HepG2 (cell line): ENCODE measurements around the gene PPP3R1. TPM values are rescaled to one million over a fixed set of nuclear protein-coding genes. Genes with fewer than 3 reads are reported as not detected.

Experiments used
- ATAC-seq: fragments of 200-7000 bp; cut with Tn5 transposase; 3 replicates; pipeline ENCODE4 v1.9.1; 2020; ENCODE audit warnings: mild to moderate bottlenecking, moderate library complexity
- BruUV-seq: library from RNA; stranded (reverse); fragments of 400-500 nt; replicated peaks from 2 replicates; lab custom pipeline; 2021; lab: Mats Ljungman, UMichigan
- CTCF ChIA-PET: fragments of 300-600 bp; formaldehyde crosslinking; extraction: SDS; loops from one replicate; lab custom pipeline; 2021; ENCODE audit warnings: low total read pairs, inconsistent platforms, low intra/inter-chr PET ratio; lab: Yijun Ruan, JAX
- POLR2A ChIA-PET: fragments of 350-600 bp; sonication (Branson Sonifier 250); formaldehyde crosslinking; loops from one replicate; lab custom pipeline; 2020; ENCODE audit warnings: antibody characterized with exemption, inconsistent platforms; lab: Yijun Ruan, JAX
- DNase-seq: peaks from one replicate; pipeline ENCODE4 v3.0.0-alpha.2; 2015; ENCODE audit warnings: low spot score
- FAIRE-seq: peaks from 3 replicates; lab custom pipeline; 2011; peaks lifted over from hg19 to GRCh38; lab: Jason Lieb, UNC
- H2AFZ ChIP-seq: one replicate; pipeline ENCODE4 v1.6.1; 2011; ENCODE audit warnings: low read length, inconsistent platforms
- H3K27ac ChIP-seq: fragments of 300-600 bp; 3 replicates; pipeline ENCODE4 v1.8.0; 2011; ENCODE audit warnings: mixed run types, mild to moderate bottlenecking, mixed read lengths, low read length, inconsistent platforms; ENCODE audit not compliant: insufficient read depth; ENCODE audit errors: extremely low read length
- H3K27me3 ChIP-seq, 2 experiments: fragments of 200-600 bp in 1 of 2; 2 replicates in 1 of 2; 3 replicates in 1 of 2; pipeline versions ENCODE4 v1.6.0 to v1.8.0; 2011; ENCODE audit warnings: low read length in 2 of 2, mild to moderate bottlenecking in 2 of 2, moderate library complexity in 2 of 2, inconsistent platforms in 1 of 2; ENCODE audit not compliant: insufficient read depth in 2 of 2, control insufficient read depth in 1 of 2
- H3K36me3 ChIP-seq, 2 experiments: fragments of 200-600 bp in 1 of 2; replicated peaks in 1 of 2; 2 replicates in 1 of 2; 3 replicates in 1 of 2; pipeline versions ENCODE4 v1.5.1 to v1.8.0; 2011; ENCODE audit warnings: low read length in 2 of 2, inconsistent platforms in 1 of 2; ENCODE audit not compliant: insufficient read depth in 2 of 2, control insufficient read depth in 1 of 2
- H3K4me1 ChIP-seq: 2 replicates; pipeline ENCODE4 v1.5.1; 2012; ENCODE audit warnings: low read length, inconsistent platforms; ENCODE audit not compliant: insufficient read depth
- H3K4me2 ChIP-seq: 2 replicates; pipeline ENCODE4 v1.6.0; 2011; ENCODE audit warnings: low read depth, low read length, inconsistent platforms
- H3K4me3 ChIP-seq, 3 experiments: fragments of 200-600 bp in 1 of 3; sonication (generic), shearing (Covaris generic) in 1 of 3; replicated peaks in 1 of 3; 2 replicates each; pipeline ENCODE4 v1.5.1; 2011 to 2016; ENCODE audit warnings: low read length in 3 of 3, inconsistent platforms in 2 of 3, low read depth in 2 of 3, mild to moderate bottlenecking in 2 of 3, control low read depth in 1 of 3, mixed read lengths in 1 of 3; ENCODE audit not compliant: insufficient read depth in 1 of 3
- H3K79me2 ChIP-seq: one replicate; pipeline ENCODE4 v1.6.1; 2011; ENCODE audit warnings: low read length, inconsistent platforms; ENCODE audit not compliant: insufficient read depth
- H3K9ac ChIP-seq: 2 replicates; pipeline ENCODE4 v1.6.0; 2011; ENCODE audit warnings: mild to moderate bottlenecking, low read depth, low read length, inconsistent platforms; ENCODE audit not compliant: insufficient read depth
- H3K9me3 ChIP-seq: 2 replicates; pipeline ENCODE4 v1.5.1; 2012; ENCODE audit warnings: mild to moderate bottlenecking, low read length
- H4K20me1 ChIP-seq: 2 replicates; pipeline ENCODE4 v1.6.0; 2011; ENCODE audit warnings: inconsistent platforms, mild to moderate bottlenecking, low read length, moderate library complexity; ENCODE audit not compliant: insufficient read depth
- ARID3A ChIP-seq: IDR thresholded peaks from 2 replicates; pipeline ENCODE4 v1.6.1; 2012; ENCODE audit warnings: low read depth, low read length, improper control_type of control experiment
- PHB2 ChIP-seq: fragments of 450-650 bp; IDR thresholded peaks from 2 replicates; pipeline ENCODE4 v1.6.1; 2018; ENCODE audit not compliant: partially characterized antibody
- RAD51 ChIP-seq: fragments of 450-650 bp; IDR thresholded peaks from 2 replicates; pipeline ENCODE4 v1.6.1; 2016; ENCODE audit warnings: borderline replicate concordance
- RFXANK ChIP-seq: IDR thresholded peaks from 2 replicates; pipeline ENCODE4 v1.6.1; 2016
- SRSF4 ChIP-seq: fragments of 200-400 bp; formaldehyde crosslinking; IDR thresholded peaks from one replicate; pipeline ENCODE4 v1.6.1; 2018; ENCODE audit warnings: mild to moderate bottlenecking, low read depth, low read length, moderate library complexity; ENCODE audit not compliant: poor library complexity, severe bottlenecking
- ZNF12 ChIP-seq: sonication (generic); formaldehyde crosslinking; IDR thresholded peaks from 2 replicates; pipeline ENCODE4 v1.5.0; 2020; ENCODE audit warnings: missing genetic modification reagents
- ZNF282 ChIP-seq: fragments of 450-650 bp; IDR thresholded peaks from 2 replicates; pipeline ENCODE4 v1.6.1; 2018; ENCODE audit not compliant: partially characterized antibody
- ZNF382 ChIP-seq: sonication (generic); formaldehyde crosslinking; IDR thresholded peaks from 2 replicates; pipeline ENCODE4 v1.5.0; 2020; ENCODE audit warnings: missing genetic modification reagents, mild to moderate bottlenecking, borderline replicate concordance
- ZNF720 ChIP-seq: sonication (generic); formaldehyde crosslinking; IDR thresholded peaks from 2 replicates; pipeline ENCODE4 v1.4.0; 2020; ENCODE audit warnings: missing genetic modification reagents
- WGBS: methylation state at CpG from one replicate; pipeline ENCODE4 v1.1.6; 2017; ENCODE audit warnings: low lambda C conversion rate; 5-methylcytosine and 5-hydroxymethylcytosine counted together
- in situ Hi-C: cut with HindIII; loops from 2 replicates; pipeline ENCODE4 v1.10.0; 2017; ENCODE audit warnings: low pct_unique_long_range_greater_than_20kb; ENCODE audit not compliant: extremely low pct_ligation_motif_present
- intact Hi-C: fragments of 100-400 bp; cut with micrococcal nuclease; formaldehyde crosslinking; loops from one replicate; pipeline ENCODE4 v1.10.0; 2022; ENCODE audit not compliant: unreplicated experiment
- polyA plus RNA-seq, 8 experiments: library from polyadenylated mRNA; depleted of rRNA in 3 of 8; stranded (reverse) in 7 of 8; unstranded in 1 of 8; fragments of >200 nt; fragmentation: Illumina TruSeq in 4 of 8; extraction: Trizol in 4 of 8; gene quantifications; 2 replicates each; pipeline versions ENCODE4 v1.2.1 to v1.2.3, GENCODE V29; 2011 to 2016; ENCODE audit warnings: low read depth in 4 of 8, missing spikeins in 1 of 8, mixed read lengths in 1 of 8; ENCODE audit not compliant: insufficient read depth in 1 of 8
- total RNA-seq, 5 experiments: library from RNA; depleted of rRNA; stranded (reverse); fragments of >200 nt; fragmentation: Illumina TruSeq; extraction: Trizol; gene quantifications; 2 replicates each; pipeline ENCODE4 v1.2.3, GENCODE V29; 2016; ENCODE audit warnings: low read depth in 1 of 5

PPP3R1 gene
- total and polyA plus RNA-seq, 2 of the 13 experiments (the other 11 are each of a cell fraction or from before 2014, with no cell fraction given) = 11.6 to 25.7 TPM

GRCh38 chr2:68248361-68248760, 4.0 kb downstream of the PPP3R1 start (continued):
- no peak for TF ChIP-seq ZNF720 (CRISPR knock-in tag)
- no peak for TF ChIP-seq ZNF382 (CRISPR knock-in tag)
- TF ChIP-seq ARID3A = no peak
- no peak for TF ChIP-seq PHB2
- TF ChIP-seq ZNF12 = no peak
- TF ChIP-seq ZNF282 = no peak
- TF ChIP-seq RAD51 = no peak

- no TSS peak for BruUV-seq
- ATAC-seq (no peak), FAIRE-seq (no peak), DNase-seq (no peak)
- TF ChIP-seq RFXANK (no peak), SRSF4 (no peak)
- H3K79me2 ChIP-seq = peaks cover 100% of the 10 kb centered on the region
- H3K4me2 ChIP-seq = no peak overlapping the region
- H3K9me3 ChIP-seq = no peaks in the 10 kb centered on the region
- POLR2A ChIA-PET = no interaction called here
- whole genome bisulfite sequencing = 90% methylated on average over 1 of the region's 1 CpG
- CTCF ChIA-PET = no interaction called here
- intact Hi-C loops (no loop called here), in situ Hi-C loops (no loop called here)
- H3K4me3 ChIP-seq = no peak overlapping the region
- no peak overlapping the region for H3K27ac ChIP-seq
- no peak overlapping the region for H3K9ac ChIP-seq
- H2AFZ ChIP-seq = no peak overlapping the region
- no peaks in the 10 kb centered on the region; a peak in 1 of 5 replicates for H3K27me3 ChIP-seq
- H4K20me1 ChIP-seq = peaks cover 75% of the 10 kb centered on the region
- peaks cover 58% of the 10 kb centered on the region for H3K4me1 ChIP-seq
- H3K36me3 ChIP-seq = peaks cover 0 to 11% of the 10 kb centered on the region in 2 experiments; a peak in 3 of 5 replicates
Measured at GRCh38 chr2:68246396-68246795, 5.9 kb downstream of the PPP3R1 start.
